HG03025 (cell line): ENCODE data around the gene DNPH1.

Experiments used
- ATAC-seq: cut with Tn5 transposase; IDR thresholded peaks from one replicate; pipeline ENCODE4 v1.9.1; 2021; ENCODE audit warnings: mild to moderate bottlenecking, moderate library complexity; ENCODE audit not compliant: unreplicated experiment, low FRiP score

The DNPH1 gene

GRCh38 chr6:43264599-43265145 is 35.4 kb upstream of the DNPH1 start:
- no peak for ATAC-seq

DNA sequence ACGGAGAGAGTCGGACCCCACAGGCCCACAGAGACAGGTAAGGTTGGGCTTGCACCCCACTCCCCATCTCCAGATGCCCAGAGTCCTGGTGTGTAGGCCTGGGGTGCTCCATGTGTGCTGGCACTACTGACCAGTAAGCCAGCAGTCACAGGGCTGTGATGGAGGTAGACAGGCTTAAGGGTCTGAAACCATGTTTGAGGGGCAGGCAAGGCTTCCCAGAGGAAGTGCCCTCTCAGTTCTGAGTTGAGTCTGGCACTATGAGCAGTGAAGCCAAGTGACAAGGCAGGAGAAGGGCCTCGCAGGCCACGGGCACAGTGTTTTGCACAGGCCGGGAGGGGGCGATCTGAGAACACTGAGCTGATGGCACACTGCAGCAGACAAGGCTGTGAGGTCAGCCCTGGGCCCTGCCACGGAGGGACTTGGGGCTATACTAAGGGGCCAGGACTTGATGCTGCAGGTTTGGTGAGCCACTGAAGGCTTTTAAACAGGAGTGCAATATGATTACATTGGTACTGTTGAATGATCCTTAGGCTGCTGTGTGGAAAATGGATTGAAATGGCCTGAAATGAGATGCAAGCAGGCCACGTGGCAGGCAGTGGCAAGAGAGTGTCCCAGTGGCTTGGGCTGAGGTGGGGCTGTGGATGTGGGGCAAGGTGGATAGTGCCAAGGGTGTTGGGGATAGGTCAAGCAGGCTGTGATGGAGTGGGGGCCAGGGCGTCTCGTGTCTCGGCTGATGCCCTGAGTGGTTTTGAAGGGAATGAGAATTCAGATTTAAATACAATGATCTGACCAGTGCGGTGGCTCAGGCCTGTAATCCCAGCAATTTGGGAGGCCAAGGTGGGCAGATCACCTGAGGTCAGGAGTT is 34.3 kb upstream of the DNPH1 start:
- ATAC-seq, result no peak

- ATAC-seq, result no peak
These were observed 33.6 kb upstream of the DNPH1 start for GRCh38 chr6:43262780-43263313.

DNA sequence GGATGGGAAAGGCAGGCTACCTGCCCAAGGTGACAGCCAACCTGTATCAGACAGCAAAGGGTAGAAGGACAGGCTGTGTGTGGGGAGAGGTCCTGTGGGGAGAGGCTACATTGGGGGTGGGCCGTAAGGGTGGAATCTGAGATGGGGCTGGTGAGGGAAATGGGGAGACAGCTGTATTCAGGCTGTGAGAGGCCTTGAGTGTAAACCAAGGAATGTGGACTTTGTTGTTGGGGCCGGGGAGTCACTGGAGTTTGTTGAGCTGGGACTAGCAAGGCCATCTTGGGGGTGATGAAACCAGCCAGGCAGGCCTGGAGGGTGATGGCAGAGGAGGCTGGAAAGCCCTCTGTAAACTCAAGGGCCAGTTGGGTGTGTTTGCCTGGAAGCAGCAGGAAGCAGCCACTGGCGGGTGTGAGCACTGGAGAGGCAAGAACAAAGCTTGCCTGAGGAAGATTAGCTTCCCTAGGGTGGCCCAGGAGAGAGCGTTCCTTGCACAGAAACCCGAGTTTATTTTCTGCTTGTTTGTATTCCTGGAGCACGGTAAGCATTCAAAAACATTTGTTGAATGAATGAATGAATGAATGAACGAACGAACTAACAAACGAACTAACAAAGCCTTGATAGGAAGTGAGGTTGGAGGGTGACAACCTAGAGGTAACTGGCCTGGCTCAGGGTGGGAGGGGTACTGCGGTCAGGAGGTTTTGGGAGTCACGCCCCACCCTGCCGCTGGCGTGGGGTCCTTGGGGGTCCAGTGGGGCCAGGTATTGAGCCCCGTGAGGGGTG is 32.9 kb upstream of the DNPH1 start:
- ATAC-seq, result no peak

GRCh38 chr6:43261198-43261597 is 31.9 kb upstream of the DNPH1 start:
- no peak for ATAC-seq

- no peak for ATAC-seq
These were observed 31.5 kb upstream of the DNPH1 start for GRCh38 chr6:43260791-43261190.

DNA sequence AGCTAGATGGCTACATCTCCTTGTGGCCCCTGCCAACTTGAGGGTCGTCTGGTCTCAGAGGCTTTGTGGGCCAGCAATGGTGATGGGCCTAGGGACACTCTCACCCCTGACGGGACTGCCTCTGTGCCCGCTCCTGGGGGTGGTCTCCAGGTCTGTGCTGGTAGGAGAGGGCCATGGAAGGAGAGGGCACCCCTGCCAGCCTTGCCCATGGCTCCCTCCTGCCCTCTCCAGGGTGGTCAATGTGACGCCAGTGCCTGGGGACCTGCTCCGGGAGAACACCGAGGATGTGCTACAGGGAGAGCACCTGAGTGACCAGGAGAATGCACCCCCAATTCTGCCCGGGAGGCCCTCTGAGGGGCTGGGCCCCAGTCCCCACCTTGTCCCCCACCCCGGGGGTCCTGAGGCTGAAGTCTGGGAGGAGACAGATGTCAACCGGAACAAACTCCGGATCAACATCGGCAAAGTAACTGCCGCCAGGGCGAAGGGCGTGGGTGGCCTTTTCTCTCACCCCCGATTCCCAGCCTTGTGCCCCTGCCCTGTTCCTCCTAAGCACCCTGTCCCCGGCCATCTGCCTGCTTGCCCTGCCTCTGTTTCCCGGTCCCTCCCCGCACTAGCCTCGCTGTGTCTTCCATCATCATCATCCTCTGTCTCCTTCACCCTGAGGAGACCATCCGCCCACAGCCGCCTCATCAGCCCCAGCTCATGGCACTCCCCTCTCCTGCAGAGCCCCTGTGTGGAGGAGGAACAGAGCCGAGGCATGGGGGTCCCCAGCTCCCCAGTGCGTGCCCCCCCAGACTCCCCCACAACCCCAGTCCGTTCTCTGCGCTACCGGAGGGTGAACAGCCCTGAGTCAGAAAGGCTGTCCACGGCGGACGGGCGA is 29.8 kb upstream of the DNPH1 start:
- ATAC-seq, result no peak

DNA sequence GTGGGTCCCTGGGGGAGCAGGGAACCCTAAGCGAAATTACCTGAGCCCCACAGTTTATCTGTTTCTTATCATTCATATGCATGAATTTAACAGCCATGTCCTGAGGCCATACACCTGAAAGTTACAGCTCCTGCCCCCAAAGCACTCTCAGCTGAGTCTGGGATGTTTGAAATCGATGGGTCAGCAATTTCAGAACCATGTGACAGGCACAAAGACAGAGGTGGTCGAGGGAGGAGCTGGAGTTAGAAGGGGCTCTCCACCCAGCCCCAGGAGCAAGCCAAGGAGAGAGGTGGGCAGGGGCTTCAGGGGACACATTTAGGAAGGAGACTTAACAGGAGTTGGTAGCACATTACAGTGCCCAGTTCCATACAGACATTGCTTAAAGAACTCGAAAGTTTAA is 28.9 kb upstream of the DNPH1 start:
- no peak for ATAC-seq

DNA sequence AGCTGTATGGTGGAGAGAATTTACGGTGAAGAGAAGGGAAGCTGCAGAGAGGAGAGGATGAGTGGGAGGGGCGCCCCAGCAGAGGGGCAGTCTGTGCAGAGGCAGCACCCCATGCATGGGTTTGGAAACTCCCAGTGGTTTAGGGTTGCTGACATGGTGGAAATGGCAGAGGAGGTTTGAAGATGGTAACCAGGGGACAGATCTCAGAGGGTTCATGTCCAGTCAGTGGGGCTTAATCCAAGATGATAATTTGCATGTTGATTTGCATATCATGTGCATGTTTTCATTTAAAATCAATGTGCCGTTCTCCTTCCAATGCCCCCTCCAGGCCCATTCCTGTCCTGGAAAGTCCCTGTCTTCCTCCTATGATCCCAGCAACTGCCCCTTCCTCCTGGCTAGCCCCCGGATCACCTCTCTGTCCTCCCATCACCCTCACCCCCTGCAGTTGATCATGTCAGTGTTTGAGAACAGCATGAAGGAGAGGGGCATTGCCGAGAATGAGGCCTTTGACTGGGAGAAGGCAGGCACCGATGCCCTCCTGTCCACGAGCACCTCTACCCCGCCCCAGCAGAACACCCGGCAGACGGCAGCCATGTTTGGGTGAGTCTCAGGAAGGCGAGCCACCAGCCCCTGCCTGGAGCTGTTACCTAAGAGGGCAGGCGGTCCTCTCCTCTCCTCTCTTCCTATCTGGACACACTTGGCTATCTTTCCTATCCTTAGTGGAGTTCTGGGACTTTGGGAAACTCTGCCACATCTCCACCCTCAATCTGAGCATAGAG is 28.3 kb upstream of the DNPH1 start:
- ATAC-seq, result no peak

- ATAC-seq, result no peak
These were observed 27.5 kb upstream of the DNPH1 start for GRCh38 chr6:43256670-43257366.

GRCh38 chr6:43255408-43256054 is 26.2 kb upstream of the DNPH1 start:
- ATAC-seq, result no peak

DNA sequence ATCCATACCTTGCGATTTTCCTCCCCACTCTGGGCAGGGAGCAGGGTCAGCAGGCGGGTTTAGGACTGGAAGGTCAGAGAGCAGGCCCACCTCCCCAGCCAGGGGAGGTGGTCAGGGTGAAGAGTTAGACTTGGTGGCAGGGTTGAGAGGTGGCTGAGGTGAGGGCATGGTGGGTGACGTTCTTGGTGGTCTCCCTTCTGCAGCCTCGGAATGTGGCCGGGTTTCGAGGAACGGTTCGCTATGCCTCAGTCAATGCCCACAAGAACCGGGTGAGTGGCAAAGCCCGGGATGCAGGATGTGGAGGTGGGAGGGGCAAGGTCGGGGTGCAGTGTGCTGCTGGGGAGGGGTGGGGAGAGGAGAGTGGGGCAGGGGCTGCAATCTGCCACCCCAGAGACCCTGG is 25.6 kb upstream of the DNPH1 start:
- ATAC-seq, result no peak

DNA sequence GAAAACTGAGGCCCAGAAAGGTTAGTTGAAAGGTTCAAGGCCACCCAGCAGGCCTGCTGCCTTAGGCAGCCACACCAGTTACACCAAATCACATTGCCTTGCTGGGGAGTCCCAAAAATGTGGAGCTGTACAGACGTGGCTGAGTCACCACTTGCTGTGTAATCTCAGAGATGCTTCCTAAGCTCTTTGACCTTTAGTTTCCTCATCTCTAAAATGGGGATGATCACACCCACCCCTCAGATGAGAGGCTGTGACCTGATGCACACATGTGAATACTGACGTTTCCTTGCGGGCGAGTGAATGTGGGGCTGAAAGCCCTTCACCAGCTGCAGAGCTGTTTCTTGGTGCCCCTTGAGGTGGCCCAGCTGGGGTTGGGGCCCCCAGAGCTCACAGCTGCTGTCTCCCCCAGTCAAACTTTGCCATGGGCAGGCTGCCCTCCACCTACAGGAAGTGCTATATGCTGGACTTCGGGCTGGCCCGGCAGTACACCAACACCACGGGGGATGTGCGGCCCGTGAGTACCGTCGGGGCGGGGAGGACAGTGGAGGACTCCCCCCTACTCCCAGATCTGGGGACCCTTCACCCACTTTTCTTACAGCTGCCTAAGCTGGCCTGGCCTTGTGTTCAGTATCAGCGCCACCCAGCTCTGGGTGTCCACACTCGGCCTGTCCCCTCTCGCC is 25.0 kb upstream of the DNPH1 start:
- no peak for ATAC-seq

DNA sequence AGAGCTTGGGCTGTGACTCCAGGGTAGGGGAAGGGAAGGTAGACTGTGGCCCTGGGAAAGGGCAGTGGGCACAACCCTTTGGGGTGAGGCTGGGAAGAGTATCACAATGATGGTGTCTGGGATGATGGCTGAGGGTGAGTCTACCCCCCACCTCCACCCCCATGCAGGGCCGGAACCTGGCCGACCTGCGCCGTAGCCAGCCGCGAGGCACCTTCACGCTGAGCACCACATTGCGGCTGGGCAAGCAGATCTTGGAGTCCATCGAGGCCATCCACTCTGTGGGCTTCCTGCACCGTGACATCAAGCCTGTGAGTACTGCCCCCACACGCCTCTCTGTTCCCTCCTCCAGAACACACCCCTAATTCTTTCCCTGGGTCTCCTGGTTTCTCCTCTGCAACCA is 24.1 kb upstream of the DNPH1 start:
- no peak for ATAC-seq

DNA sequence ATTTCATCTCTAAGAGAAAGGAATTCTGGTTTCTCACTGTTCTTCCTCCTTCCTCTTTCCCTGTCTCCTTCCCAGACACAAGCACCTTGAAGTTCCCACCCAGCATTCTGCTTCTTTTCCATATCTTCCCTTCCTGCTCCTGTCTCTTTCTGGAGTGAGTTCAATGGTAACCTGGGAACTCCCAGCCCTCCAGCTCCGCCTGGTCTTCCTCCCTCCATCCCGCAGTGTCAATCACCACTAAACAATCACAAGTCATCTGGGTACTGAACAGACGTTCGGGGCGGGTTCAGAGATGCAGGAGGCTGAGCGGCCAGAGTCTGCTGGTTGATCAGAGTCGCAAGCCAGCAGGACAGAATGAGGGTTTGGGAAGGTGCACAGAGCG is 21.7 kb upstream of the DNPH1 start:
- ATAC-seq, result no peak

- ATAC-seq, result no peak
These were observed 19.5 kb upstream of the DNPH1 start for GRCh38 chr6:43248791-43249190.

DNA sequence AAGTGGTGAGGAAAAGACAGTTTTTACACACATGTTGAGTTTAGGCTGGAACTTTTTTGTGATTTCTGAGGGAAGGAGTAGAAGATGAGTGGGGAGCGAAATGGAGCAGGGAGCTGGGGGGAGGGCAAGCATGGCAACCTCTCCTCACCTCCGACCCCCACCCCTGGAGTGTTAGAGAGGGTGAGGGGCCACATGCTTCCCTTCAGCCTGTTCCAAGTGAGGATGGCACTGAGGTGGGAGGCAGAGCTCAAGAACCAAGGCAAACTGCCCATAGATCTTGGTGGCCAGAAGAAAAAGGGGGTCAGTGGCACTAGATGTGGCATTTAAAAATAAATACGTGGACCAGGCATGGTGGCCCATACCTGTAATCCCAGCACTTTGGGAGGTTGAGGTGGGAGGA is 18.8 kb upstream of the DNPH1 start:
- no peak for ATAC-seq
